ENCODE measurements around the gene RAB15. TPM values are rescaled to one million over a fixed set of nuclear protein-coding genes. Genes with fewer than 3 reads are reported as not detected.

The RAB15 gene
- total and polyA plus RNA-seq, 8 donors: 1.2 to 20.3 (median 11.5) TPM

GRCh38 chr14:64960762-64961276 is 11.3 kb downstream of the RAB15 start:
- TF ChIP-seq CTCF (IDR thresholded peaks at IDR 0.05) (no peak), POLR2AphosphoS5 (IDR thresholded peaks at IDR 0.05) (peak in 1 of 3 donors; percentile 59)
- H3K9me3 ChIP-seq: no peaks in the 10 kb centered on the region
- intact Hi-C loops (cut with DNase I; ENCODE audit: low total_unique reads): no loop called here

GRCh38 chr14:64958743-64959142 is 13.4 kb downstream of the RAB15 start:
- intact Hi-C loops (cut with DNase I; ENCODE audit: low total_unique reads): no loop called here
- 56 to 81% (median 75%) methylated on average over 5 of the region's 5 CpGs for WGBS, 5 donors
- no peak for DNase-seq
- no peaks in the 10 kb centered on the region for H3K27me3 ChIP-seq
- no peaks in the 10 kb centered on the region for H3K9me3 ChIP-seq
- H3K36me3 ChIP-seq: peaks cover 0 to 5% (median 0%) of the 10 kb centered on the region in 4 donors
- peaks cover 6 to 28% (median 14%) of the 10 kb centered on the region in 4 donors for H3K4me1 ChIP-seq
- no peak for TF ChIP-seq EP300 (IDR thresholded peaks at IDR 0.05)
- no peak for TF ChIP-seq POLR2A (IDR thresholded peaks at IDR 0.05)
- no peak for TF ChIP-seq CTCF (IDR thresholded peaks at IDR 0.05)
- no peak for TF ChIP-seq POLR2AphosphoS5 (IDR thresholded peaks at IDR 0.05)
- no peak overlapping the region for H3K4me3 ChIP-seq
- H3K27ac ChIP-seq: no peak overlapping the region

More at GRCh38 chr14:64960762-64961276, 11.3 kb downstream of the RAB15 start:
- 29 to 40% (median 34%) methylated on average over 5 of the region's 5 CpGs for WGBS, 5 donors
- H3K27ac ChIP-seq: peak overlapping the region; percentile 38 to 57 (median 51)
- DNase-seq: peak; percentile 35 to 85
- H3K4me3 ChIP-seq: no peak overlapping the region
- H3K36me3 ChIP-seq: peaks cover 0 to under 1% (median 0%) of the 10 kb centered on the region in 4 donors
- no peaks in the 10 kb centered on the region for H3K27me3 ChIP-seq
- H3K4me1 ChIP-seq: peaks cover 6 to 23% (median 14%) of the 10 kb centered on the region in 4 donors

- no peak overlapping the region for H3K4me3 ChIP-seq
- TF ChIP-seq POLR2A (IDR thresholded peaks at IDR 0.05) (no peak), POLR2AphosphoS5 (IDR thresholded peaks at IDR 0.05) (no peak), EP300 (IDR thresholded peaks at IDR 0.05) (no peak), CTCF (IDR thresholded peaks at IDR 0.05) (no peak)
- WGBS, 5 donors: 93 to 100% (median 96%) methylated on average over 2 of the region's 2 CpGs
- H3K4me1 ChIP-seq: peaks cover 8 to 28% (median 15%) of the 10 kb centered on the region in 4 donors
- peaks cover 0 to 5% (median 0%) of the 10 kb centered on the region in 4 donors for H3K36me3 ChIP-seq
- H3K27ac ChIP-seq: no peak overlapping the region
- intact Hi-C loops (cut with DNase I; ENCODE audit: low total_unique reads): no loop called here
- H3K9me3 ChIP-seq: no peaks in the 10 kb centered on the region
- no peak for DNase-seq
- no peaks in the 10 kb centered on the region for H3K27me3 ChIP-seq
These were observed 13.9 kb downstream of the RAB15 start for GRCh38 chr14:64958201-64958600.

- H3K27ac ChIP-seq: no peak overlapping the region
- intact Hi-C loops (cut with DNase I; ENCODE audit: low total_unique reads): no loop called here
- no peak for DNase-seq
These were observed 15.3 kb downstream of the RAB15 start for GRCh38 chr14:64956697-64957406.

More at GRCh38 chr14:64956697-64957406, 15.3 kb downstream of the RAB15 start:
- WGBS, 5 donors: 88 to 94% (median 91%) methylated on average over 8 of the region's 8 CpGs
- no peaks in the 10 kb centered on the region for H3K27me3 ChIP-seq
- H3K36me3 ChIP-seq: peaks cover 0 to 7% (median 1%) of the 10 kb centered on the region in 4 donors
- H3K4me1 ChIP-seq: peaks cover 14 to 37% (median 22%) of the 10 kb centered on the region in 4 donors
- TF ChIP-seq CTCF (IDR thresholded peaks at IDR 0.05): no peak
- no peak for TF ChIP-seq EP300 (IDR thresholded peaks at IDR 0.05)
- TF ChIP-seq POLR2A (IDR thresholded peaks at IDR 0.05): no peak
- TF ChIP-seq POLR2AphosphoS5 (IDR thresholded peaks at IDR 0.05): no peak
- H3K4me3 ChIP-seq: no peak overlapping the region
- H3K9me3 ChIP-seq: no peaks in the 10 kb centered on the region

All from stomach (tissue), 9 donors.